ENCODE results near the gene ASPN.

Gene ASPN

GRCh38 chr9:92467041-92467440, 15.3 kb downstream of the ASPN start:
- no peak overlapping the region for H2BK15ac ChIP-seq (ENCODE audit: low read length)
- H3K4ac ChIP-seq (ENCODE audit: low read length): no peak overlapping the region
- peaks cover 0 to 2% of the 10 kb centered on the region in 2 donors for H3K9me3 ChIP-seq (replicated peaks in 1 of 2; ENCODE audit: control insufficient read depth in 2 of 2, insufficient read depth in 1 of 2, low read depth in 1 of 2, low read length in 2 of 2)
- H3K4me1 ChIP-seq (ENCODE audit: control insufficient read depth in 2 of 2, insufficient read depth in 1 of 2, low read depth in 1 of 2, low read length in 2 of 2): no peaks in the 10 kb centered on the region
- H3K36me3 ChIP-seq (replicated peaks in 1 of 2; ENCODE audit: control insufficient read depth in 2 of 2, insufficient read depth in 2 of 2, low read length in 2 of 2): no peaks in the 10 kb centered on the region
- no peak overlapping the region for H4K91ac ChIP-seq (ENCODE audit: low read depth, low read length, poor library complexity)
- no peak overlapping the region for H3K18ac ChIP-seq (ENCODE audit: low read length)
- no peak overlapping the region for H2BK5ac ChIP-seq (ENCODE audit: low read length)
- no peak overlapping the region for H3K14ac ChIP-seq (ENCODE audit: low read length)
- no peak overlapping the region for H3K4me2 ChIP-seq (ENCODE audit: insufficient read depth, low read length, poor library complexity, severe bottlenecking)
- no peak overlapping the region for H4K8ac ChIP-seq (ENCODE audit: low read depth, low read length)
- H2AK5ac ChIP-seq (ENCODE audit: low read depth, low read length): no peak overlapping the region
- no peak overlapping the region for H2BK12ac ChIP-seq (ENCODE audit: low read length)
- no peak overlapping the region for H3K4me3 ChIP-seq (ENCODE audit: low read length in 2 of 2)
- H3K23ac ChIP-seq (ENCODE audit: low read depth, low read length, poor library complexity): no peak overlapping the region
- H2AFZ ChIP-seq (ENCODE audit: low read length): no peak overlapping the region
- H3K79me1 ChIP-seq (ENCODE audit: low read depth, low read length): no peaks in the 10 kb centered on the region
- no peaks in the 10 kb centered on the region for H3K27me3 ChIP-seq (ENCODE audit: control insufficient read depth in 3 of 3, insufficient read depth in 3 of 3, low read depth in 1 of 3, low read length in 3 of 3)
- no peak overlapping the region for H3K9ac ChIP-seq (ENCODE audit: low read depth, low read length, poor library complexity)
- DNase-seq (ENCODE audit: low spot score): no peak
- WGBS, 2 donors (ENCODE audit: extremely low coverage in 2 of 2, insufficient read length in 2 of 2, insufficient replicate concordance in 1 of 2): no CpG with 5 or more reads among the region's 1 CpG
- no peak overlapping the region for H2BK120ac ChIP-seq (ENCODE audit: low read depth, low read length)
- H3K27ac ChIP-seq (replicated peaks; ENCODE audit: low read length): no peak overlapping the region

GRCh38 chr9:92463984-92464383, 18.3 kb downstream of the ASPN start:
- DNase-seq (ENCODE audit: low spot score): no peak
- Histone ChIP-seq H3K23ac (ENCODE audit: low read depth, low read length, poor library complexity) (no peak overlapping the region), H2BK120ac (ENCODE audit: low read depth, low read length) (no peak overlapping the region), H4K8ac (ENCODE audit: low read depth, low read length) (no peak overlapping the region), H3K18ac (ENCODE audit: low read length) (no peak overlapping the region), H4K91ac (ENCODE audit: low read depth, low read length, poor library complexity) (no peak overlapping the region), H2BK15ac (ENCODE audit: low read length) (no peak overlapping the region), H2BK12ac (ENCODE audit: low read length) (no peak overlapping the region), H2AK5ac (ENCODE audit: low read depth, low read length) (no peak overlapping the region), H3K4me3 (ENCODE audit: low read length in 2 of 2) (no peak overlapping the region), H3K9ac (ENCODE audit: low read depth, low read length, poor library complexity) (no peak overlapping the region), H3K14ac (ENCODE audit: low read length) (no peak overlapping the region), H3K4me1 (ENCODE audit: control insufficient read depth in 2 of 2, insufficient read depth in 1 of 2, low read depth in 1 of 2, low read length in 2 of 2) (no peaks in the 10 kb centered on the region), H3K4me2 (ENCODE audit: insufficient read depth, low read length, poor library complexity, severe bottlenecking) (no peak overlapping the region), H3K27ac (replicated peaks; ENCODE audit: low read length) (no peak overlapping the region), H3K79me1 (ENCODE audit: low read depth, low read length) (no peaks in the 10 kb centered on the region), H3K27me3 (ENCODE audit: control insufficient read depth in 3 of 3, insufficient read depth in 3 of 3, low read depth in 1 of 3, low read length in 3 of 3) (no peaks in the 10 kb centered on the region), H2AFZ (ENCODE audit: low read length) (no peak overlapping the region), H3K36me3 (replicated peaks in 1 of 2; ENCODE audit: control insufficient read depth in 2 of 2, insufficient read depth in 2 of 2, low read length in 2 of 2) (no peaks in the 10 kb centered on the region), H3K4ac (ENCODE audit: low read length) (no peak overlapping the region), H2BK5ac (ENCODE audit: low read length) (no peak overlapping the region), H3K9me3 (replicated peaks in 1 of 2; ENCODE audit: control insufficient read depth in 2 of 2, insufficient read depth in 1 of 2, low read depth in 1 of 2, low read length in 2 of 2) (peaks cover 0 to 2% of the 10 kb centered on the region in 2 donors)
- no CpG with 5 or more reads among the region's 3 CpGs for WGBS, 2 donors (ENCODE audit: extremely low coverage in 2 of 2, insufficient read length in 2 of 2, insufficient replicate concordance in 1 of 2)

GRCh38 chr9:92463387-92463786, 18.9 kb downstream of the ASPN start:
- H2AK5ac ChIP-seq (ENCODE audit: low read depth, low read length): no peak overlapping the region
- no peak for DNase-seq (ENCODE audit: low spot score)
- no peak overlapping the region for H2BK120ac ChIP-seq (ENCODE audit: low read depth, low read length)
- H3K27me3 ChIP-seq (ENCODE audit: control insufficient read depth in 3 of 3, insufficient read depth in 3 of 3, low read depth in 1 of 3, low read length in 3 of 3): no peaks in the 10 kb centered on the region
- no peak overlapping the region for H2BK5ac ChIP-seq (ENCODE audit: low read length)
- H3K9ac ChIP-seq (ENCODE audit: low read depth, low read length, poor library complexity): no peak overlapping the region
- H3K18ac ChIP-seq (ENCODE audit: low read length): no peak overlapping the region
- no peak overlapping the region for H2BK15ac ChIP-seq (ENCODE audit: low read length)
- H4K91ac ChIP-seq (ENCODE audit: low read depth, low read length, poor library complexity): no peak overlapping the region
- H3K9me3 ChIP-seq (replicated peaks in 1 of 2; ENCODE audit: control insufficient read depth in 2 of 2, insufficient read depth in 1 of 2, low read depth in 1 of 2, low read length in 2 of 2): peaks cover 0 to 2% of the 10 kb centered on the region in 2 donors
- no peak overlapping the region for H4K8ac ChIP-seq (ENCODE audit: low read depth, low read length)
- no peak overlapping the region for H3K27ac ChIP-seq (replicated peaks; ENCODE audit: low read length)
- H3K4me1 ChIP-seq (ENCODE audit: control insufficient read depth in 2 of 2, insufficient read depth in 1 of 2, low read depth in 1 of 2, low read length in 2 of 2): no peaks in the 10 kb centered on the region
- H3K23ac ChIP-seq (ENCODE audit: low read depth, low read length, poor library complexity): no peak overlapping the region
- H3K36me3 ChIP-seq (replicated peaks in 1 of 2; ENCODE audit: control insufficient read depth in 2 of 2, insufficient read depth in 2 of 2, low read length in 2 of 2): no peaks in the 10 kb centered on the region
- no peak overlapping the region for H3K14ac ChIP-seq (ENCODE audit: low read length)
- H3K4ac ChIP-seq (ENCODE audit: low read length): no peak overlapping the region
- H2AFZ ChIP-seq (ENCODE audit: low read length): no peak overlapping the region
- H3K79me1 ChIP-seq (ENCODE audit: low read depth, low read length): no peaks in the 10 kb centered on the region
- H3K4me2 ChIP-seq (ENCODE audit: insufficient read depth, low read length, poor library complexity, severe bottlenecking): no peak overlapping the region
- H2BK12ac ChIP-seq (ENCODE audit: low read length): no peak overlapping the region
- H3K4me3 ChIP-seq (ENCODE audit: low read length in 2 of 2): no peak overlapping the region

- H2BK5ac ChIP-seq (ENCODE audit: low read length): no peak overlapping the region
- H3K27me3 ChIP-seq (ENCODE audit: control insufficient read depth in 3 of 3, insufficient read depth in 3 of 3, low read depth in 1 of 3, low read length in 3 of 3): no peaks in the 10 kb centered on the region
- no peak overlapping the region for H4K91ac ChIP-seq (ENCODE audit: low read depth, low read length, poor library complexity)
- no peaks in the 10 kb centered on the region for H3K79me1 ChIP-seq (ENCODE audit: low read depth, low read length)
- DNase-seq (ENCODE audit: low spot score): no peak
- no peak overlapping the region for H3K18ac ChIP-seq (ENCODE audit: low read length)
- H3K27ac ChIP-seq (replicated peaks; ENCODE audit: low read length): no peak overlapping the region
- H2BK15ac ChIP-seq (ENCODE audit: low read length): no peak overlapping the region
- no peaks in the 10 kb centered on the region for H3K9me3 ChIP-seq (replicated peaks in 1 of 2; ENCODE audit: control insufficient read depth in 2 of 2, insufficient read depth in 1 of 2, low read depth in 1 of 2, low read length in 2 of 2)
- no peak overlapping the region for H2AK5ac ChIP-seq (ENCODE audit: low read depth, low read length)
- no peak overlapping the region for H4K8ac ChIP-seq (ENCODE audit: low read depth, low read length)
- no peak overlapping the region for H3K14ac ChIP-seq (ENCODE audit: low read length)
- H3K4me2 ChIP-seq (ENCODE audit: insufficient read depth, low read length, poor library complexity, severe bottlenecking): no peak overlapping the region
- H3K36me3 ChIP-seq (replicated peaks in 1 of 2; ENCODE audit: control insufficient read depth in 2 of 2, insufficient read depth in 2 of 2, low read length in 2 of 2): no peaks in the 10 kb centered on the region
- H3K4me1 ChIP-seq (ENCODE audit: control insufficient read depth in 2 of 2, insufficient read depth in 1 of 2, low read depth in 1 of 2, low read length in 2 of 2): no peaks in the 10 kb centered on the region
- H2BK120ac ChIP-seq (ENCODE audit: low read depth, low read length): no peak overlapping the region
- H3K23ac ChIP-seq (ENCODE audit: low read depth, low read length, poor library complexity): no peak overlapping the region
- no peak overlapping the region for H2AFZ ChIP-seq (ENCODE audit: low read length)
- no peak overlapping the region for H3K9ac ChIP-seq (ENCODE audit: low read depth, low read length, poor library complexity)
- no CpG with 5 or more reads among the region's 4 CpGs for WGBS, 2 donors (ENCODE audit: extremely low coverage in 2 of 2, insufficient read length in 2 of 2, insufficient replicate concordance in 1 of 2)
- no peak overlapping the region for H2BK12ac ChIP-seq (ENCODE audit: low read length)
- no peak overlapping the region for H3K4me3 ChIP-seq (ENCODE audit: low read length in 2 of 2)
- no peak overlapping the region for H3K4ac ChIP-seq (ENCODE audit: low read length)
These were observed 24.7 kb downstream of the ASPN start for GRCh38 chr9:92457576-92457975.
